SK-N-MC (cell line): ENCODE measurements around the gene PRELP.

Experiments used
- EZH2 ChIP-seq: fragments of 200-600 bp; sonication (generic); IDR thresholded peaks from one replicate; pipeline ENCODE4 v1.6.1; 2017; ENCODE audit warnings: antibody characterized with exemption
- FOXP2 ChIP-seq: optimal IDR thresholded peaks from 2 replicates; pipeline ENCODE3; 2011; ENCODE audit warnings: mild to moderate bottlenecking, moderate library complexity; ENCODE audit not compliant: insufficient read depth; ENCODE audit errors: extremely low read length, control extremely low read depth
- POLR2AphosphoS5 ChIP-seq: IDR thresholded peaks from 2 replicates; pipeline ENCODE4 v1.6.1; 2012; ENCODE audit warnings: mild to moderate bottlenecking, low read depth, low read length, borderline replicate concordance

- no peak for TF ChIP-seq FOXP2
- no peak for TF ChIP-seq EZH2
- no peak for TF ChIP-seq POLR2AphosphoS5
Measured at GRCh38 chr1:203527013-203527412, 51.4 kb downstream of the PRELP start.
